Renal cortical epithelial cell (primary cell): ENCODE measurements around the gene GPRIN1. TPM values are rescaled to one million over a fixed set of nuclear protein-coding genes. Genes with fewer than 3 reads are reported as not detected.

ENCODE experiments used
- DNase-seq: peaks from one replicate; pipeline ENCODE4 v3.0.0-alpha.2; 2011; ENCODE audit warnings: low read depth
- total RNA-seq: library from RNA; depleted of rRNA; stranded (reverse); fragments of >200 nt; gene quantifications from 2 replicates; pipeline ENCODE4 v1.2.3, GENCODE V29; 2014

The GPRIN1 gene
- total RNA-seq, 1 donor from 2014 or later, result 13.2 TPM

GRCh38 chr5:176643491-176644219 lies 33.7 kb upstream of the GPRIN1 start:
- no peak for DNase-seq

- no peak for DNase-seq
Measured at GRCh38 chr5:176642675-176643490, 32.9 kb upstream of the GPRIN1 start.

GRCh38 chr5:176640616-176641015 lies 30.7 kb upstream of the GPRIN1 start:
- DNase-seq, result peak; percentile 20

- no peak for DNase-seq
Measured at GRCh38 chr5:176639981-176640380, 30.0 kb upstream of the GPRIN1 start.

- DNase-seq, result no peak
Measured at GRCh38 chr5:176639208-176639607, 29.3 kb upstream of the GPRIN1 start.

GRCh38 chr5:176638437-176638836 lies 28.5 kb upstream of the GPRIN1 start:
- no peak for DNase-seq

- DNase-seq, result no peak
Measured at GRCh38 chr5:176637556-176637955, 27.6 kb upstream of the GPRIN1 start.

- no peak for DNase-seq
Measured at GRCh38 chr5:176636426-176636825, 26.5 kb upstream of the GPRIN1 start.

GRCh38 chr5:176633598-176633997 lies 23.6 kb upstream of the GPRIN1 start:
- no peak for DNase-seq

- DNase-seq, result no peak
Measured at GRCh38 chr5:176632745-176633144, 22.8 kb upstream of the GPRIN1 start.

GRCh38 chr5:176631383-176632200 lies 21.6 kb upstream of the GPRIN1 start:
- DNase-seq, result no peak

- DNase-seq, result no peak
Measured at GRCh38 chr5:176630681-176631222, 20.8 kb upstream of the GPRIN1 start.

GRCh38 chr5:176629853-176630680 lies 20.1 kb upstream of the GPRIN1 start, which contains the start of the genes EIF4E1B and SNCB:
EIF4E1B (plus strand) TSS chr5:176630675; CDS start chr5:176642788, 12,113 bp downstream.
SNCB (minus strand) TSS chr5:176630534; CDS start chr5:176629654, 880 bp downstream.
- DNase-seq, result no peak

GRCh38 chr5:176629317-176629852 lies 19.4 kb upstream of the GPRIN1 start:
- DNase-seq, result no peak

GRCh38 chr5:176628406-176629228 lies 18.7 kb upstream of the GPRIN1 start:
- DNase-seq, result no peak

- no peak for DNase-seq
Measured at GRCh38 chr5:176627582-176627981, 17.6 kb upstream of the GPRIN1 start.

GRCh38 chr5:176626876-176627236 lies 16.9 kb upstream of the GPRIN1 start:
- no peak for DNase-seq

- DNase-seq, result no peak
Measured at GRCh38 chr5:176625966-176626875, 16.3 kb upstream of the GPRIN1 start.

- DNase-seq, result no peak
Measured at GRCh38 chr5:176625512-176625911, 15.6 kb upstream of the GPRIN1 start.
